Suppressor macrophage treated with lipopolysaccharide for 4 hours (primary cell): ENCODE measurements around the gene KLK7.
"Not testable (repeated sequence)": the region's sequence is repeated elsewhere in the genome, so short reads cannot be mapped to it uniquely, and the experiment has no call there.

Experiments
- DNase-seq: peaks from one replicate; pipeline ENCODE4 v3.0.0-alpha.2; 2020

The KLK7 gene

GRCh38 chr19:51010066-51010795, 26.5 kb upstream of the KLK7 start:
- DNase-seq, result no peak

GRCh38 chr19:51009061-51009891, 25.6 kb upstream of the KLK7 start:
- DNase-seq, result no peak

GRCh38 chr19:51007488-51007887, 23.8 kb upstream of the KLK7 start:
- no peak for DNase-seq

- no peak for DNase-seq
Observed at GRCh38 chr19:51006406-51006805, 22.7 kb upstream of the KLK7 start.

DNA sequence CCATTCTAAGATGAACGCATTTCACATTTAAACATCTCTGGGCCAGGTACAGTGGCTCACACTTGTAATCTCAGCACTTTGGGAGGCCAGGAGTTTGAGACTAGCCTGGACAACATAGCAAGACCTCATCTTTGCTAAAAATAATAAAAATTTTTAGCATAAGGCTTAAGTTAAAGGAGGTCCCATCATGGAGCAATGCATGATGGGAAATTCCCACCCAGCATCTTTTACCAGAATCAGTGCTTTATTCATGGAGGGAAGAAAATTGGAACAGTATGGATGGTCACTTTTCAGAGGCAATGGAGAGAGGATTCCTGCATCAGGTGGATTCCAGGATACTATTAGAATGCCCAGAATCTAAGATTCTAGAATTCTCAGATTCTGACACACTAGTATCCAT, 21.5 kb upstream of the KLK7 start:
- no peak for DNase-seq

DNA sequence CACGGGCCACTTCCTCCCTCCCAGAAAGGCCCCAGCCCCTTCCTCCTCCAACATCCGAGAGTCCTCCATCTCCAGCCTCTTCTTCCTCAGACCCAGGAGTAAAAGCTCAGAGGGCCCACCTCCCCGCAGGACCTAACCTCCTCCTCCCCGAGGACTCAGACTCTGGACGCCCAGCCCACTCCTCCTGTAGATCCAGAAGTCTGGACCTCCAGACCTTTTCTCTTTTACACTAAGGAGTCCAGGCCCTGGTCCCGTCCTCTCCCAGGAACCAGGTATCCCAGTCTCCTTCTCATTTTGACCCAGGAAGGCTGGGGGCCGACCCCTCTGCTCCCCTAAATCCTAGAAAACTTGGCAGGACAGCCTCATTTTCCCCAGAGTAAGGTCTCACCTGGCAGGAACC, 19.6 kb upstream of the KLK7 start:
- no peak for DNase-seq

DNA sequence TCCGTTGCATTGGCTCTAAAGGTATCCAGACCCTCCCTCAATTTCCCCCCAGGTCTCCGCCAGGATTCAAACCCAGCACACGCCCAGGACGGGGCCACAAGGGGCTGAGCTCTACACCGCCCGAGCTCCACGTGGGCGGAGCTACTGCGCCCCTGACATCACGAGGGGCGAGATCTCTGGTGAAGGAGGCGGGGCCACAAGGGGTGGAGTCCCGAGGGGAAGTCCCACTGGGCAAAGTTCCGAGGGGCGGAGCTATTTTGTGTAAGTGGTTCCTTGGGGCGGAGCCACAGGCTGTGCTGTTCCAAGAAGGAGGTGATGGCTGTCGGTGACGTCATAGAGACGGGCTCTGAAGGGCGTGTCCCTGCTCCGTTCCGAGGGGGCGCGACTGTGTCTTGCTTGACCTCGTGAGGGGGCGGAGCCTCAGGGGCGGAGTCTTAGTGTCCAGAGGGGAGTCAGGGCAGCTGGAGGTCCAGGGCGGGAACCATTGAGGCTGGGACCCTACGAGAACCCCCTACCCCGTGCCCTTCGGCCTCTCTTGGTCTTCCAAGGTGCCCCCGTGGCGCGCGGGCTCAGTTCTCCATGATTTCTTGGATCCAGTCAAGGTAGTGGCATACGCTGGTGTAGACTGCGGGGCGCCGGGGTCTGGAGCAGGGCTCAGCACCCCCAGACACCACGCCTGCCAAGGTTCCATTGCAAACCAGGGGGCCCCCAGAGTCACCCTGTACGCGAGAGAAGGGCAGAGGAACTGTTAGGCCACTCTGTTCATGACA, 19.0 kb upstream of the KLK7 start:
- DNase-seq, result peak; percentile 37

DNA sequence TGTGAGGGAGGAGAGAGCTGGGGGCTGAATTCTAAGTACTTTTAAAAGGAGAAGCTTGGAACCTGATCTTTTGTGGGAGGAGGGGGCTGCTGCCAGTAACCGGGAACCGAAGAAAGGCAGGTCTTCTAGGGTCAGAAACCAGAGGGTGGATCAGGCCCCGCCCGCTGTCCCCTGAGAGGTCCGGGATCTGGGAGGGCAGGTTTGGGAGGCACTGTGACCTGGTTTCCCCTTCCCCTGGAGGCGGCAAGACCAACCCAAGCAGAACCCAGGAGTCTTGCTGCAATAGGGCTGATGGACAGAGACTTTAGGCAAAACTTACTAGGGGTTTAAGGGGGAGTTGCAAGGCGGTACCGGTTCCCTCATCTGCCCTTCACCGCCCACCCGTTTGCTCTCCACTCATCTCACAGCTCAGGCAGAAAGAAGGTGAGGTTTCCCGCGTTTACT, 18.4 kb upstream of the KLK7 start:
- DNase-seq, result no peak

- DNase-seq, result no peak
Observed at GRCh38 chr19:51001515-51001914, 17.8 kb upstream of the KLK7 start, which contains the start of gene KLK8. TSS of gene KLK8 (minus strand) at chr19:51001604. CDS start at chr19:51001167, 437 bp downstream.

- no peak for DNase-seq
Observed at GRCh38 chr19:51000981-51001380, 17.3 kb upstream of the KLK7 start.

DNA sequence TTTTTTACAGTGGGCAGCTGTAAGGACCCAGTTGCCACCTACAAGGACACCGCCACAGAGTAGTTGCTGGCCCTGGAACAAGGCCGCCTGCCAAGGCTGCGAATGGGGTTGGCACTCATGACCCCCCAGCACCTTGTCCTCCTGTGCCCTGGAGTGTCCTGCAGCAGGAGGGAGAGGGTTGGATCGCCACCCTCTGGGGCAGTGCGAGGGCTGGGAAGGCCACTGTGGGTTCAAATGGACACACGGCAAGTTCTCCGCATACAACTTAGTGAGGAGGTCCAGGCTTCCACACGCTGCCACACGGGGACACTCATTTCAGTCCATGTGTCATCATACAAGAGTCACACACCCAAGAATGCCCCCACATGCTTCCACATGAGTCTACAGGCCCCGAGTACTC, 16.7 kb upstream of the KLK7 start:
- no peak for DNase-seq

- no peak for DNase-seq
Observed at GRCh38 chr19:50998686-50999085, 15.0 kb upstream of the KLK7 start.

GRCh38 chr19:50998061-50998460, 14.3 kb upstream of the KLK7 start:
- DNase-seq, result no peak

DNA sequence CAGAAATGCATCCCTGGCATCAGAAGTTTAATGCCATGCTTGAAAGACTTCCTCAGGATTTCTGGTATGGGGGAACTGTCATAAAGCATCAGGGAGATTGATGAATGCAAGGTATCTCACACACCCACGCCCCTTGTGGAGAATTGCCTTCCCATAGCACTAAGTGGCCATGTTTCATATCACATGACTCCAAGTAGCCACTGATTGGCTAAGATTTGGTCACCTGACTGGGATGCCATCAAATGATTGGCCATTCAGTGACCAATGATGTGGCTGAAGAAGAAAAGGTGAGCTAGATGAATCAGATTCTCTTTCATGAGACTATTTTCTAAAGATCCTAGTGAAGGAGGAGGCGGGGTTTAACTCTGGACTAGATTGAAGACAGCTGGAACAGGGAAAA, 10.4 kb upstream of the KLK7 start:
- DNase-seq, result no peak

DNA sequence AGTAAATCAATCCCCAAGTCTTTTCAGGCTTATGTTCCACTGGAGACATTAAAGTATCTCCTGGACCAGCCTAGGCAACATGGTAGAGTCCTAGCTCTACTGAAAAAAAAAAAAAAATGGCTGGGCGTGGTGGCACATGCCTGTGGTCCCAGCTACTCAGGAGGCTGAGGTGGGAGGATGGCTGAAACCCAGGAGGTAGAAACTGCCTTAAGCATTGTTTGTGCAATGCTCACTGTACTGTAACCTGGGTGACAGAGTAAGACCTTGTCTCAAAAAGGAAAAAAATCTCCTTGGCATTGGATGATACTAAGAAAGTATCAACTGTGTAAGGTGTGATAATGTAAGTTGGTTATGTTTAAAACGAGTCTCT, 8.9 kb upstream of the KLK7 start:
- DNase-seq, result no peak

- not testable (repeated sequence) for DNase-seq
Observed at GRCh38 chr19:50984416-50984815, 699 bp upstream of the KLK7 start.

DNA sequence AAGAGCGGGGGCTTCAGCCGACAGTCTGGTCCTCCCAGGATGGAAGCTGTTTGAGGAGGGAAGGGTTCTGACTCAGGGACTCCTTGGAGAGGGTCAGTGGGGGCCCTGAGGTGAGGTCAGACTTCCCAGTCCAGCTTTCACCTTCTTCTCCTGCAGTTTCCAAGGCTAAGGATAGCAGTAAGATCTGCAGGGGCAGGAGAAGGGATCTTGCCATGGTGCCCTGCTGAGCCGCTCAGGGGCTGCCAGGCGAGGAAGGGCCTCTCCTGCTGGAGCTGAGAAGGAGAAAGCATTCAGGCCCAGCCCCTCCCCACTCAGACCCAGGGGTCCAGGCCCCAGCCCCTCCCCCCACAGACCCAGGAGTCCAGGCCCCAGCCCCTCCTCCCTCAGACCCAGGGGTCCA, 1.5 kb downstream of the KLK7 start:
- no peak for DNase-seq

DNA sequence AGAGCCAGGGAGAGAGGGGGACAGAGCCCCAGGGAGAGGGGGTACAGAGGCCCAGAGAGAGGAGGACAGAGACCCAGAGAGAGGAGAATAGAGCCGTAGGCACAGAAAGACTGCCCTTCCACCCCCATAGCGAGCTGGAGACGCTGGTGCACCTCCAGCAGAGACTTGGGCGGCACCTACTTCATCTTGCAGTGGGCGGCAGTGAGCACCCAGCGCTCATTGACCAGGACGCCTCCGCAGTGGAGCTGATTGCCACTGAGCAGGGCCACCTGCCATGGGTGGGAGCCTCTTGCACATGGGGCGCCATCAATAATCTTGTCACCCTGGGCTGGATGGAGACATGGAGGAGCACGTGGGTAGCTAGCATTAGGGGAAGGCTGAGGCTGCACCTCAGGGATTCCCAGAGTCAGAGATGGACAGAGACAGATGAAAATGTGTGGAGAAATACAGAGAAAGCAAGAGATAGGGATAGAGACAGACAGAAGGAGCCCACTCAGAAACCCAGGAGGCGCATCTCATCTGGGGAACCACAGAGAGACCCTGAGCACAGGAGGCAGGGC, 2.0 kb downstream of the KLK7 start:
- no peak for DNase-seq

DNA sequence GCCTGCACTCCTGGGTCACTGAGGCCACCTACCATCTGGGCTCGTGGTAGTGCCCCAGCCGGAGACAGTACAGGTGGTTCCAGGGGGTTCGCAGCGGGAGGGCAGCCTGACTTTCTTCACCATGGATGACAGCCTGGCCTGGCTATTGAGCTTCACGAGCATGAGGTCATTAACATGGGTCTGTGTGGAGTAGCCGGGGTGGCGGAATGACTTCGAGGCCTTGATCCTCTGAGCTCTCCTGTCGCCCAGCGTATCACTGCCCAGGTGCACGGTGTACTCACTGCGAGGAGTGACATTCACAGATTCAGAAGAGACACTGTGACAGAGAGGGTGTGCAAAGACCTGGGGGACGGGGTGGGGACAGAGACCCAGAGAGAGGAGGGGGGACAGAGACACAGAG, 3.5 kb downstream of the KLK7 start:
- DNase-seq, result no peak

DNA sequence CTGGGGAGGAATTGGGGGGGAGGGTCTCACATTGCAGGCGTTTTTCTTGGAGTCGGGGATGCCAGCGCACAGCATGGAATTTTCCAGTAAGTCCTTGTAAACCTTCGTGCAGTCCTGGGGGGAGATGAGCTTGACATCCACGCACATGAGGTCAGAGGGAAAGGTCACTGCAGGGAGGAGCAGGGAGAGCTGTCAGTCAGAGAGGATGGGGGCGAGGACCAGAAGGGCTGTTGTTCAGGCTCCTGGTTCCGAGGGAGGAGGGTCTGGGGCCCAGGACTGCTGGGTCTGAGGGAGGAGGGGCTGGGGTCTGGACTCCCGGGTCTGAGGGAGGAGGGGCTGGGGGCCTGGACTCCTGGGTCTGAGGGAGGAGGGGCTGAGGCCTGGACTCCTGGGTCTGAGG, 4.0 kb downstream of the KLK7 start:
- DNase-seq, result no peak

- DNase-seq, result no peak
Observed at GRCh38 chr19:50978772-50979390, 4.8 kb downstream of the KLK7 start.

DNA sequence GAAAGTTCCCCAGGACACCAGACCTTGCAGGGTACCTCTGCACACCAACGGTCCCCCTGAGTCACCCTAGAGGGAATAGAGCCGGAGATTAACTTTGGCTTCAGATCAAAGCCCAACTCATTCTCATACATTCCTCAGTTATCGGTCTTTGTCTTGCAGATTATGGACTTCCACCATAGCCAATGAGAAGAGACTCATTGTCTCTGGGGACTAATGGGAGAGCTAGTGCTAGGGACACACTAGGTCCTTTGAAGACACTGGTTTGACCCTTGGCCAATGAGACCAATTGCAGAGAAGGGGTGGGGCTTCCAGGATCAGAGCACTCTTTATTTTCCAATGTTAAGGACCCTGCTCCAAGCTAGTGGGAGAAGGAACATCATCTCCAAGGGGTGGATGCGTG, 6.1 kb downstream of the KLK7 start:
- DNase-seq, result no peak

- no peak for DNase-seq
Observed at GRCh38 chr19:50975766-50976165, 8.0 kb downstream of the KLK7 start.
